ENCODE data around the gene NELFA. TPM values are rescaled to one million over a fixed set of nuclear protein-coding genes. Genes with fewer than 3 reads are reported as not detected.

NELFA gene
- total RNA-seq, 6 experiments from 2014 or later = 6.6 to 14.7 (median 8.7) TPM

- intact Hi-C loops (cut with DNase I) = no loop called here
- DNase-seq (no peak), ATAC-seq (peak in 2 of 4 donors; percentile 35 to 65)
- TF ChIP-seq CTCF (IDR thresholded peaks at IDR 0.05) (no peak), POLR2A (IDR thresholded peaks at IDR 0.05) (no peak)
- Histone ChIP-seq H3K27me3 (no peaks in the 10 kb centered on the region), H3K27ac (no peak overlapping the region), H3K4me3 (no peak overlapping the region), H3K9me3 (no peaks in the 10 kb centered on the region), H3K36me3 (peaks cover 0 to 21% (median 6%) of the 10 kb centered on the region in 4 donors), H3K4me1 (peaks cover 0 to 6% (median 0%) of the 10 kb centered on the region in 4 donors)
- WGBS (ENCODE audit: insufficient coverage, low coverage, low lambda C conversion rate, missing lambda C conversion rate) = 76% methylated on average over 6 of the region's 7 CpGs
These were observed 48.5 kb downstream of the NELFA start for GRCh38 chr4:1960170-1960825.

- intact Hi-C loops (cut with DNase I) = no loop called here
- Histone ChIP-seq H3K4me3 (no peak overlapping the region), H3K4me1 (peaks cover 0 to 6% (median 0%) of the 10 kb centered on the region in 4 donors), H3K27ac (no peak overlapping the region), H3K9me3 (no peaks in the 10 kb centered on the region), H3K27me3 (no peaks in the 10 kb centered on the region), H3K36me3 (peaks cover 0 to 24% (median 7%) of the 10 kb centered on the region in 4 donors)
- 90% methylated on average over 2 of the region's 5 CpGs for WGBS (ENCODE audit: insufficient coverage, low coverage, low lambda C conversion rate, missing lambda C conversion rate)
- DNase-seq = no peak
- no peak for ATAC-seq
- TF ChIP-seq CTCF (IDR thresholded peaks at IDR 0.05) (no peak), POLR2A (IDR thresholded peaks at IDR 0.05) (no peak)
These were observed 49.7 kb downstream of the NELFA start for GRCh38 chr4:1959104-1959384.

GRCh38 chr4:1958276-1959103, 50.3 kb downstream of the NELFA start:
- DNase-seq (no peak), ATAC-seq (no peak)
- intact Hi-C loops (cut with DNase I) = no loop called here
- Histone ChIP-seq H3K4me1 (peaks cover 0 to 6% (median 0%) of the 10 kb centered on the region in 4 donors), H3K9me3 (no peaks in the 10 kb centered on the region), H3K27ac (no peak overlapping the region), H3K4me3 (no peak overlapping the region), H3K27me3 (no peaks in the 10 kb centered on the region), H3K36me3 (peaks cover 0 to 24% (median 7%) of the 10 kb centered on the region in 4 donors)
- TF ChIP-seq POLR2A (IDR thresholded peaks at IDR 0.05) = no peak
- TF ChIP-seq CTCF (IDR thresholded peaks at IDR 0.05) = no peak
- 90% methylated on average over 2 of the region's 15 CpGs for WGBS (ENCODE audit: insufficient coverage, low coverage, low lambda C conversion rate, missing lambda C conversion rate)

GRCh38 chr4:1956631-1957030, 52.1 kb downstream of the NELFA start:
- intact Hi-C loops (cut with DNase I) = no loop called here
- Histone ChIP-seq H3K36me3 (peaks cover 0 to 24% (median 5%) of the 10 kb centered on the region in 4 donors), H3K4me3 (no peak overlapping the region), H3K4me1 (peaks cover 0 to 6% (median 0%) of the 10 kb centered on the region in 4 donors), H3K27me3 (no peaks in the 10 kb centered on the region), H3K9me3 (no peaks in the 10 kb centered on the region), H3K27ac (no peak overlapping the region)
- ATAC-seq = no peak
- no peak for DNase-seq
- 93% methylated on average over 9 of the region's 12 CpGs for WGBS (ENCODE audit: insufficient coverage, low coverage, low lambda C conversion rate, missing lambda C conversion rate)
- TF ChIP-seq POLR2A (IDR thresholded peaks at IDR 0.05) (no peak), CTCF (IDR thresholded peaks at IDR 0.05) (no peak)

Measured in right lobe of liver (tissue), 6 donors.